ENCODE data around the gene LIMA1. TPM values are rescaled to one million over a fixed set of nuclear protein-coding genes. Genes with fewer than 3 reads are reported as not detected.
"Not testable (repeated sequence)": the region's sequence is repeated elsewhere in the genome, so short reads cannot be mapped to it uniquely, and the experiment has no call there.

Gene LIMA1
- total RNA-seq, 1 donor from 2014 or later, result 40.9 TPM

- no peaks in the 10 kb centered on the region for H3K9me3 Mint-ChIP-seq (ENCODE audit: low read depth)
- H3K27me3 Mint-ChIP-seq, result no peaks in the 10 kb centered on the region
- peak overlapping the region; percentile 60 for H3K27ac Mint-ChIP-seq
- H3K4me3 Mint-ChIP-seq (ENCODE audit: low read depth), result no peak overlapping the region
- no peak for TF ChIP-seq CTCF (IDR thresholded peaks at IDR 0.05; ENCODE audit: unreplicated experiment)
- peaks cover 3% of the 10 kb centered on the region for H3K36me3 Mint-ChIP-seq (ENCODE audit: insufficient read depth)
- DNase-seq (ENCODE audit: low spot score, unreplicated experiment), result no peak
- peaks cover 32% of the 10 kb centered on the region for H3K4me1 Mint-ChIP-seq (ENCODE audit: low read depth)
These were observed 6.2 kb downstream of the LIMA1 start for GRCh38 chr12:50276912-50277671.

DNA sequence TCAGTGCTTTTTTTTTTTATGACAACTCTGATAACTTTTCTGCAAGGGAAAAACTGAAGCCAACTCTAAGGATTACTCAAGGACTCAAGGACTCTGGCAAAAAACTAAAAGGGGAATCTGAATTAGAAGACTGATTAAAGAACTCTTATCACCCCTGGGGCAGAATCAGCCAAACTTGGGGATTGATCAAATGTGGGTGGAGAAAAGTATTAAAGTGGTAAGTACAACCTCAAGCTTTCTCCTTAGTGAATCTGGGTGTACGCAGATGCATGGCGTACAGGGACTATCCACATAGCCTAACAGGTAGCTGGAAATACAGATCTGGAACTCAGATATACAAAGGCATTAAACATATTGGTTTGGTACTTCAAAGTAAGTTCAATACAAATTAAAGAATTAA is 7.3 kb downstream of the LIMA1 start:
- no peak for DNase-seq (ENCODE audit: low spot score, unreplicated experiment)
- Mint-ChIP-seq H3K4me1 (ENCODE audit: low read depth) (peaks cover 33% of the 10 kb centered on the region), H3K9me3 (ENCODE audit: low read depth) (no peaks in the 10 kb centered on the region), H3K4me3 (ENCODE audit: low read depth) (no peak overlapping the region), H3K36me3 (ENCODE audit: insufficient read depth) (peaks cover 3% of the 10 kb centered on the region), H3K27ac (no peak overlapping the region), H3K27me3 (no peaks in the 10 kb centered on the region)
- no peak for TF ChIP-seq CTCF (IDR thresholded peaks at IDR 0.05; ENCODE audit: unreplicated experiment)

GRCh38 chr12:50275556-50275955 is 7.8 kb downstream of the LIMA1 start:
- Mint-ChIP-seq H3K27me3 (no peaks in the 10 kb centered on the region), H3K4me3 (ENCODE audit: low read depth) (no peak overlapping the region), H3K9me3 (ENCODE audit: low read depth) (no peaks in the 10 kb centered on the region), H3K36me3 (ENCODE audit: insufficient read depth) (peaks cover 3% of the 10 kb centered on the region), H3K4me1 (ENCODE audit: low read depth) (peaks cover 34% of the 10 kb centered on the region), H3K27ac (peak overlapping the region; percentile 34)
- TF ChIP-seq CTCF (IDR thresholded peaks at IDR 0.05; ENCODE audit: unreplicated experiment), result no peak
- DNase-seq (ENCODE audit: low spot score, unreplicated experiment), result no peak

DNA sequence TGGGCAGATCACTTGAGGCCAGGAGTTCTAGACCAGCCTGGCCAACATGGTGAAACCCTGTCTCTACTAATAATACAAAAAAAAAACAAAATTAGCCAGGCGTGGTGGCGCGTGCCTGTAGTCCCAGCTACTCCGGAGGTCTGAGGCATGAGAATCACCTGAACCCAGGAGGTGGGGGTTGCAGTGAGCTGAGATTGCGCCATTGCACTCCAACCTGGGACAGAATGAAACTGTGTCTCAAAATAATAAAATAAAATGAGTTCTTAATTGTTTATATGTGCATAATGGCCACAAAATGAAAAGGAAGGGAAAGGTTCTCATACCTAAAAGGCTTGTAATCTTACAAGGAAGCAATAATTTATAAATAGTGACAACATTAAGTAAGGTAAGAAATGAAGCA is 8.2 kb downstream of the LIMA1 start:
- peak overlapping the region; percentile 13 for H3K27ac Mint-ChIP-seq
- H3K4me3 Mint-ChIP-seq (ENCODE audit: low read depth); H3K36me3 Mint-ChIP-seq (ENCODE audit: insufficient read depth); H3K27me3 Mint-ChIP-seq; DNase-seq (ENCODE audit: low spot score, unreplicated experiment); H3K9me3 Mint-ChIP-seq (ENCODE audit: low read depth): not testable (repeated sequence)
- peaks cover 34% of the 10 kb centered on the region for H3K4me1 Mint-ChIP-seq (ENCODE audit: low read depth)

- H3K27ac Mint-ChIP-seq, result peak overlapping the region; percentile 17
- no peak for DNase-seq (ENCODE audit: low spot score, unreplicated experiment)
- peaks cover 23% of the 10 kb centered on the region for H3K4me1 Mint-ChIP-seq (ENCODE audit: low read depth)
- no peaks in the 10 kb centered on the region for H3K27me3 Mint-ChIP-seq
- no peaks in the 10 kb centered on the region for H3K36me3 Mint-ChIP-seq (ENCODE audit: insufficient read depth)
- no peaks in the 10 kb centered on the region for H3K9me3 Mint-ChIP-seq (ENCODE audit: low read depth)
- no peak for TF ChIP-seq CTCF (IDR thresholded peaks at IDR 0.05; ENCODE audit: unreplicated experiment)
- no peak overlapping the region for H3K4me3 Mint-ChIP-seq (ENCODE audit: low read depth)
These were observed 11.5 kb downstream of the LIMA1 start for GRCh38 chr12:50271724-50272247.

- no peak overlapping the region for H3K4me3 Mint-ChIP-seq (ENCODE audit: low read depth)
- DNase-seq (ENCODE audit: low spot score, unreplicated experiment), result no peak
- H3K36me3 Mint-ChIP-seq (ENCODE audit: insufficient read depth), result peaks cover 5% of the 10 kb centered on the region
- H3K27ac Mint-ChIP-seq, result no peak overlapping the region
- TF ChIP-seq CTCF (IDR thresholded peaks at IDR 0.05; ENCODE audit: unreplicated experiment), result no peak
- no peaks in the 10 kb centered on the region for H3K27me3 Mint-ChIP-seq
- H3K9me3 Mint-ChIP-seq (ENCODE audit: low read depth), result peaks cover 4% of the 10 kb centered on the region
- H3K4me1 Mint-ChIP-seq (ENCODE audit: low read depth), result peaks cover 11% of the 10 kb centered on the region
These were observed 14.8 kb downstream of the LIMA1 start for GRCh38 chr12:50268482-50268881.
